A549 treated with DMSO at 1 μM for 4 hours (cell line): ENCODE data around the gene DTX4. TPM values are rescaled to one million over a fixed set of nuclear protein-coding genes. Genes with fewer than 3 reads are reported as not detected.

ENCODE experiments used
- total RNA-seq: library from RNA; stranded (reverse); fragments of 200-300 nt; extraction: Qiagen RNA extraction; gene quantifications from 5 replicates; pipeline ENCODE4 v1.2.3, GENCODE V29; 2022; ENCODE audit warnings: low read depth

Gene DTX4
- total RNA-seq = 4.6 to 5.4 TPM (median 5.3 TPM) in 5 replicates

GRCh38 chr11:59171508-59172322, at the start of gene DTX4:
Gene DTX4 (plus strand): TSS chr11:59172132. CDS start chr11:59172596, 464 bp downstream.

DNA sequence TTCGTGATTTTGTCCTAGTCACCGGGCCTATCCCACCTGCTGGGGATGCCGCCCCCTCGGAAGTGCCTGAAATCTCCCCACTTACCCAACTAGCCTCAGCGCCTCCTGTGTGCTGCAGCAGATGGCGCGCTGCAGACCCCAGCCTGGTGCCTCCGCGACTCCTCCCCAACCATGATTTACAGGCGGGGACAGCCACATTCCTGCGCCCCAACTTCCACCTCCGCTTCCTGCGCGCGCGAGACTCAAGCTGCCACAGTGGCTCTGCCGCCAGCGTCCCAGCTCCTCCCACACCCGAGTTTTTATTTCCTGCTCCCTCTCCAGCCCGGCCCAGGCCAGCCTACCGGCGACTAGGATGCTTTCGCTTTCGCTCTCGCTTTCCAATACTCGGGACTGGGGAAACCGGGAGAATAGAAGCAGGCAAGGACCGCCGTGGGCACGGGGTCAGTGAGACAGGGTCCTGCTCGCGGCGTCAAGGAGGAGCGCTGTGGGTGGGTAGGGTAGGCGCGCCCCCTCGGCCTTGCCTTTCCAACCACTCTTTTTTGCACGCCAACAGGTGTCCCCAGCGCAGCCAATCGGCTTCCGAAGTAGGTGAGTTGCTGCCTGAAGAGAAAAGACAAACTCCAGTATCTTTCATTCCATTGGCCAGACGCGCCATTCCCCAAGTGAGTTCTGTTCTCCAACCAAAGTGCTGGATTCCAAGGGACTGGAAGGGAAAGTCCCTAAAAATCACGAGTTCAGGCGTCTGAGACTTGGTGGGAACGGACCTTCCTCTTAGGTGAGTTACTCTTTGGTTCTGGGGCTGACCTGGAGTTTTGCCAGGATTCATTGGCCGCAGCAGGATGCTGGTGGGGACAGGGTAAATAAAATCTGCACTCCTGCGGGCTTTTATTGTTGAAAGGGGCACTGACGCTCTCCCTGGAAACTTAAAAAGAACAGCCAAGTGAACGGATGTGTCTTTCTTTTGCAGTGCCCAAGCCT, 29.1 kb upstream of the DTX4 start, which contains the start of gene FAM111A:
Gene FAM111A, plus strand, starts transcription at position 327 of the 978 bp plus-strand sequence. CDS start 6,017 bp downstream, outside the sequence.

DNA sequence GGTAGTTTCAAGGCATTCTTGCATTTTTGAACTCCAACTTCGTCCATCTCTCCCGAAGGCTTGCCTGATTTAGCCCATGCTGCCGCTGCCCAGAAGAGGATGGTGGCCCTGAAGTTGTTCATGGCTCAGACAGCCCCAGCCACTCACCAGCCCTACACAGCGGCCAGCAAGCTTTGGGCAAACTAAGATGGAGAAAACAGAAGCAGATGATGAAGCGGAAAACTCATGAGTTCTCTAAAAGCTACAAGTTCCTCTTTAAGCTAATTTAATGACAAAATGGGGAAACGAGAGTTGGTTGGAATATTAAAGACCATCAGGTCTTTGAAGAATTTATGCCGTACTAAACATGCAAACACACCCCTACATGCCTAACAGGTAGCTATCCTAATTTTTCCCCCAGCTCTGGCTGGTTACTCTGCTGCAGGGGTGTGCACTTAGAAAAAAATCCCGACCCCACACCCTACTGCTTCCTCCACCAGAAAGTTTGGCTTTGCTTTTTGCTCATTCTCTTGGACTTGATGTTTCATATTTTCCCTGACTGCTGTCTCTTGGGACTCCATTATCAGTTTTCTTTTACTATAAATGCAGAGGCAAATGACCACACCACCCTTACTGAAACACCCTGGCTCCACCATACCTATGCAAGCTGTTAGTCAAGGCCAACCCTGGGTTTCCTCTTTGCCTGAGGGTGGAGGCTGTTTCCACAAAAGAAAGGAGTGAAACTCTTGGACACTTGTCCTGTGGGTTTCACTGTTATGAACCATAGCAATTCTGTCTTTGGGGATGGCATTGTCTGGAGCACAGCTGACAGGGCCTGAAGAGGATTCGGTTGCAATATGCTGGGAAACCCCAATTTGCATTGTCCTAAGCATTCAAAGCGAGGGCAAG, 41.1 kb downstream of the DTX4 start, which contains the start of gene MPEG1:
Gene MPEG1, minus strand, starts transcription at position 184 of the 888 bp plus-strand sequence. Its CDS starts 62 bp downstream, at position 122.

Other genes with a start within 250 kb of the DTX4 start
- gene GLYATL1, start 232.6 kb upstream of the DTX4 start, total RNA-seq = not detected in 5 replicates
- gene GLYATL1B, start 85.8 kb upstream of the DTX4 start, total RNA-seq = not detected in 5 replicates
- gene FAM111B, start 64.9 kb upstream of the DTX4 start, total RNA-seq = 7.6 to 9.9 TPM (median 9.1 TPM) in 5 replicates
- gene FAM111A, start 29.3 kb upstream of the DTX4 start, total RNA-seq = 9.9 to 11.3 TPM (median 10.5 TPM) in 5 replicates
- not detected in 5 replicates for gene MPEG1, start 40.8 kb downstream of the DTX4 start, total RNA-seq
- gene OR5AN1, start 186.8 kb downstream of the DTX4 start, total RNA-seq = not detected in 5 replicates